ENCODE measurements around the gene BICDL2. TPM values are rescaled to one million over a fixed set of nuclear protein-coding genes. Genes with fewer than 3 reads are reported as not detected.
"Not testable (repeated sequence)": the region's sequence is repeated elsewhere in the genome, so short reads cannot be mapped to it uniquely, and the experiment has no call there.

BICDL2 gene
- total RNA-seq, 1 donor from 2014 or later = 0.23 TPM

GRCh38 chr16:3065069-3065741, 28.5 kb upstream of the BICDL2 start, which contains the start of gene IL32:
Gene IL32 (plus strand): TSS chr16:3065640. CDS start chr16:3065812, 172 bp downstream.
- intact Hi-C loops (cut with micrococcal nuclease) = no loop called here

DNA sequence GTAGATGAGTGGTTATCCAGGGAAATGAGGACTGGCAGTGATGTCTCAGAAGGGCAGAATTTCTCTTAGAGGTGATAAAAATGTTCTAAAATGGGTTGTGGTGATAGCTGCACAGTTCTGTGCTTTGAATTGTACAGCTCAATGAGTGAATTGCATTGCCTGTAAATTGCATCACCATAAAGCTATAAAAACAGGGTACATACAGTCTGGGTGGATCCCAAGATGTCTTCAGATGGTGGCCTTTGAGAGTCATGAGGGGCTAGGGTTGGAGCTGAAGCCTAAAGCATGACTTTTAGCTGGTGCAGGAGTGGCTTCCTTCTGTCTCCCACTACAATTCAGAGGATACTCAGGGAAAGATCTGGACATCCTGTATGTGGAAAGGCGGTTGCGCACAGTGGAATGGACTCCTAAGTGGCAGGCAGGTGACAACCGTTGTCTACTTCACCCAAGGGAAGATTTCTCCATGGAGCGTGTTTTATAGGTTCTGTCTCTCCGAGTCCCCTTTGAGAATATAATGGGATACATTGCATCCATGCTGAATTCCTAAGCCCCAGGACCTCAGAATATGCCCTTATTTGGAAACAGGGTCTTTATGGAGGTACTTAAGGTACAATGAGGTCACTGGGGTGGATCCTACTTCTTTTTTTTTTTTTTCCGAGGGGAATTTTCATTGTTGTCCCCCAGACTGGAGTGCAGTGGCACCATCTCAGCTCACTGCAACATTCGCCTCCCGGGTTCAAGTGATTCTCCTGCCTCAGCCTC, 27.1 kb upstream of the BICDL2 start:
- intact Hi-C loops (cut with micrococcal nuclease) = no loop called here

GRCh38 chr16:3062553-3062952, 25.8 kb upstream of the BICDL2 start:
- intact Hi-C loops (cut with micrococcal nuclease) = no loop called here

GRCh38 chr16:3060339-3061127, 23.8 kb upstream of the BICDL2 start:
- intact Hi-C loops (cut with micrococcal nuclease) = no loop called here

DNA sequence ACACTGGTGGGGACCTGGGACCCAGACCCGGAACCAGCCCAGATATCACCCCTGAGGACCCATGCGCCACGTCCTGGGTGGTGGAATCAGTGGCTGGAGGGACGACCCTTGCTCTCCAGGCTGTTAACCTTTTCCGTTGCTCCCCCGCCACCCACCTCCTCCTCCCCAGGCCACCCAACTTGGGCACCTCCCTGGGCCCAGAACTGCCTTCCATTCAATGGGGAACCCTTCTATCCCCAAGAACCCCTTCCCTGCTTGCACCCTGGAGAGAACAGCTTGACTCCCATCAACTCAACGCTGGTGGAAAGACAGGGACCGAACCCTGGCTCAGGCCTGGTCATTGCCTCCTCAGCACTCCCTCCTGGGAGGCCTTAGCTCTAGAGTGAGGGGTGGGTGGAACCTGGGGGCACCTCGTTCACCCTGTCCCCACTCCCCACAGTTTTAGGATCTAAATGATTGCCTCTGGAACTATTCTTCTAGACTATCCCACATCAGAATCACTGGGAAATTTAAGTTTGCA, 23.0 kb upstream of the BICDL2 start:
- intact Hi-C loops (cut with micrococcal nuclease) = loop anchor here (1.0 to 2.0 kb wide), 2 partner anchors 41 to 70 kb away; no protein-coding TSS in a partner anchor

DNA sequence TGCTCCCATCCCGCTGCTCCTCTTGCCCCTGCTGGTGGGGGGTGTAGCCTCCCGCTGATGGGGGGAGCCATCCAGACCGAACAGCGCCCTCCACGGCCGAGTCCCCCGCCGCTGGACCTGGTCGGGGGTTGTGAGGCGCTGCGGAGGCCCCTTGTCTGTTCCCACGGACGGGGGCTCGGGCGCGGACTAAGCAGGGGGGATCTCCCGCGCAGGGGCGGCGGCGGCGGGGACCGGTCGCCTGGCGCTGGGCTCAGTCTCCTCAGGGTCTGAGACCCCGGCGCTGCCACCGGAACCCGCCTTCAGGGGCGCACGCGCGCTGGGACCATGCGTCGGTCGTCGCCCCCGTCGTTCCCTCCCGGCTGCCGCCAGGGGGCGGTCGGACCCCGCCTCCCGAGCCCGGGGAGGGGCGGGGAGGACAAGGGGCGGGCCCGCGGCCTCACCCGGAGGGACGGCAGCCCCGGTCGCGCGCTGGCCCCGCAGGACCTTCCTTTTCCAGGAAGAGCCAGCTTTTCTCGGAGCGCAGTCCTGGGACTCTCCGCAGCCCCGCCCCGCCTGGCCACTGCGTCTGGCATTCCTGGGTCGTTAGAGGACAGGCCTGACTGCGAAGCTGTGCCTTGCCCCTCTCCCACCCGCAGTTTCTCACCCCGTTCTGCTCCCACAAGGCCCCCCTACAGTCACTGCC, 22.4 kb upstream of the BICDL2 start:
- intact Hi-C loops (cut with micrococcal nuclease) = loop anchor here (1.0 to 2.0 kb wide), 2 partner anchors 42 to 70 kb away; no protein-coding TSS in a partner anchor

GRCh38 chr16:3058139-3059030, 21.6 kb upstream of the BICDL2 start:
- intact Hi-C loops (cut with micrococcal nuclease) = loop anchor here (1.0 to 2.0 kb wide), 2 partner anchors 42 to 71 kb away; no protein-coding TSS in a partner anchor

GRCh38 chr16:3057181-3058138, 20.7 kb upstream of the BICDL2 start:
- intact Hi-C loops (cut with micrococcal nuclease) = loop anchor here (2.0 kb wide), 1 partner anchor 43 kb away; no protein-coding TSS in a partner anchor

DNA sequence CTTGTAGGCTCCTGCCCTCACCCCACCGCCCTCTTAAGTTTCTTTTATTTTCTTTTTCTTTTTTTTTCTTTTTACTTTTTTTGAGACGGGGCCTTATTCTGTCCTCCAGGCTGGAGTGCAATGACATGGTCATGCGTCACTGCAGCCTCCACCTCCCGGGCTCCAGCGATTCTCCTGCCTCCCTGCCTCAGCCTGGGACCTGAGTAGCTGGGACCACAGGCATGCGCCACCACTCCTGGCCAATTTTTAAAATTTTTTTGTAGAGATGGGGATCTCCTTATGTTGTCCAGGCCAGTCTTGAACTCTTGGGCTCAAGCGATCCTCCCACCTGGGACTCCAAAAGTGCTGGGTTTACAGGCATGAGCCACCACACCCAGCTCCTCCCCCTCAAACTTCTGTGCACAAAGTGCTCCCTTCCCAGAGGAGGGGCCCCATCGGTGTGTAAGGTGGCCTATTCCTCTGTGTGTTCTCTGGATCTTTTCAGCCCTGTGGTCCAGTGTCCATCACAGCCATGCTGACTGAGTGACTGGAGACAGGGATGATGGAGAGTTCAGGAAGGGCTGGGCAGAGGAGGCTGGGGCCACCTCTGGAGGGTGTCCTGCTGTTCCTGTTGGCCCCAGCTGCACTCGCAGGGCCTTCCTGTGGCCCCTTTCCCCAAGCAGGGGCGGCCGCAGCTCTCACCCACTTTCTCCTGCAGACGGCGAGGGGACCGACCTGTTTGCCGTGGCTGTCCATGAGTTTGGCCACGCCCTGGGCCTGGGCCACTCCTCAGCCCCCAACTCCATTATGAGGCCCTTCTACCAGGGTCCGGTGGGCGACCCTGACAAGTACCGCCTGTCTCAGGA, 19.8 kb upstream of the BICDL2 start:
- intact Hi-C loops (cut with micrococcal nuclease) = no loop called here

GRCh38 chr16:3055734-3056115, 19.0 kb upstream of the BICDL2 start:
- intact Hi-C loops (cut with micrococcal nuclease) = not testable (repeated sequence)

GRCh38 chr16:3054965-3055733, 18.4 kb upstream of the BICDL2 start:
- intact Hi-C loops (cut with micrococcal nuclease) = no loop called here

GRCh38 chr16:3053330-3053710, 16.6 kb upstream of the BICDL2 start:
- intact Hi-C loops (cut with micrococcal nuclease) = not testable (repeated sequence)

DNA sequence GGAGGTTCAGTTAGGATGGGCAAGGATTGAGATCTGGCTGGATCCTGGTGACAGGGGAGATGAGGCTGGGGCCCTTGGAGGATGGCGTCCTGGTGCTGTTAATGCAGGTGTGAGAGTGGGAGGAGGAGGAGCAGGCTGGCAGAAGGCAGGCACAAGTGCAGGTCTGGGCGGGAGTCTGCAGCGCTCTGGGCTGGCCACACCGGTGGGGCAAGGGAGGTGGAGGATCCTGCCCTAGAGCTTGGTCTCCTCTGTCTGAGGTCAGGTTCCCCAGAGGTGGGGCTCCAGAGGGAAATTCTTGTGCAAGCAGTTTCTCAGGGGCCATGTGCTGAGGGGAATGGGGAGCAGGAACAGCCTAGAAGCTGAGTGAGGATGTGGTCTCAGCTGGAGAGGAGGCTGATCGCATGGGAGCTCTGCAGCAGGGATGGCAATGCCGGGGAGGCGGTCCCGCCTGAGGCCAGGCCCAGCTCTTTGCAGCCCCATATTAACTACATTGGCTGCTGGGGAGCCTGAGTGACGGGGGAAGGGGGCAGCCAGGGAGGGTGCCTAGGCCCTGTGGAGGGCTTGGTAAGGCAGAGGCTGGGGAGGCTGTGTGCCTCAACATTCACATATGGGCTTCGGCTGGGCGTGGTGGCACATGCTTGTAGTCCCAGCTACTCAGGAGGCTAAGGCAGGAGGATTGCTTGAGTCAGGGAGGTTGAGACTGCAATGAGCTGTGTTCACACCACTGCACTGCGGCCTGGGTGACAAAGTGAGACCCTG, 16.0 kb upstream of the BICDL2 start:
- intact Hi-C loops (cut with micrococcal nuclease) = not testable (repeated sequence)

GRCh38 chr16:3051494-3051893, 14.8 kb upstream of the BICDL2 start:
- intact Hi-C loops (cut with micrococcal nuclease) = no loop called here

DNA sequence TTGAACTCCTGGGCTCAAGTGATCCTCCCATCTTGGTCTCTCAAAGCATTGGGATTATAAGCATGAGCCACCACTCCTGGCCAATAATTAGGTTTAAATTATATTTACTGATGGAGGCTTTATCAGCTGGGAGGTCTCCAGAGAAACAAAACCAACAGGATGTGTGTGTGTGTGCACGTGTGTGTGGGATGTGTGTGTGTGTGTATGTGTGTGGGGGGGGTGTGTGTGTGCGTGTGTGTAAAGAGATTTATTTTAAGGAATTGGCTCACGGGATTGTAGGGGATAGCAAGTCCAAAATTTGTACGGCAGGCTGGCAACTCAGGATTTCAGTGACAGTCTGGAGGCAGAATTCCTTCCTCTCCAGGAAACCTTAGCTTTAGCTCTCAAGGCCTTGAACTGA, 14.3 kb upstream of the BICDL2 start:
- intact Hi-C loops (cut with micrococcal nuclease) = no loop called here

GRCh38 chr16:3050487-3050886, 13.7 kb upstream of the BICDL2 start:
- intact Hi-C loops (cut with micrococcal nuclease) = no loop called here

Data from T-helper 2 cell treated with Interferon-gamma antibody and Interleukin-4, amounts not matched to agents 100 ng/mL and 5 ng/mL, for 36 hours (primary cell).